DMS79 treated with DMSO at 0.1 percent for 48 hours (cell line): ENCODE data around the gene MLEC.
A peak's percentile ranks its signal among the peaks of the same experiment; 100 is the strongest.

Experiments used
- DNase-seq: peaks from one replicate; lab custom pipeline; 2025; lab: John Stamatoyannopoulos, UW

Gene MLEC

GRCh38 chr12:120693848-120694247 is 6.9 kb downstream of the MLEC start:
- DNase-seq: no peak

GRCh38 chr12:120696626-120697025 is 9.7 kb downstream of the MLEC start:
- DNase-seq: peak; percentile 48

GRCh38 chr12:120697344-120697743 is 10.4 kb downstream of the MLEC start:
- no peak for DNase-seq

- no peak for DNase-seq
Measured at GRCh38 chr12:120698665-120699064, 11.7 kb downstream of the MLEC start.

- DNase-seq: no peak
Measured at GRCh38 chr12:120699553-120699952, 12.6 kb downstream of the MLEC start.

- DNase-seq: no peak
Measured at GRCh38 chr12:120700886-120701285, 13.9 kb downstream of the MLEC start.

GRCh38 chr12:120702637-120703036 is 15.7 kb downstream of the MLEC start:
- no peak for DNase-seq

GRCh38 chr12:120703311-120703942 is 16.5 kb downstream of the MLEC start:
- no peak for DNase-seq

GRCh38 chr12:120705618-120706017 is 18.7 kb downstream of the MLEC start:
- no peak for DNase-seq

GRCh38 chr12:120706029-120706428 is 19.1 kb downstream of the MLEC start:
- DNase-seq: no peak

GRCh38 chr12:120708651-120709050 is 21.7 kb downstream of the MLEC start:
- DNase-seq: no peak

- peak; percentile 53 for DNase-seq
Measured at GRCh38 chr12:120710031-120710804, 23.3 kb downstream of the MLEC start, which contains the start of gene UNC119B. UNC119B (plus strand) TSS chr12:120710458; CDS start chr12:120710475, 17 bp downstream.

- no peak for DNase-seq
Measured at GRCh38 chr12:120710805-120711296, 23.9 kb downstream of the MLEC start.

- no peak for DNase-seq
Measured at GRCh38 chr12:120711411-120711810, 24.5 kb downstream of the MLEC start.

GRCh38 chr12:120712610-120713009 is 25.7 kb downstream of the MLEC start:
- no peak for DNase-seq

- DNase-seq: peak; percentile 70
Measured at GRCh38 chr12:120713861-120714482, 27.0 kb downstream of the MLEC start.

- no peak for DNase-seq
Measured at GRCh38 chr12:120718055-120718454, 31.1 kb downstream of the MLEC start.

GRCh38 chr12:120719072-120719471 is 32.1 kb downstream of the MLEC start:
- no peak for DNase-seq

- no peak for DNase-seq
Measured at GRCh38 chr12:120719496-120720233, 32.7 kb downstream of the MLEC start.

GRCh38 chr12:120720234-120720986 is 33.5 kb downstream of the MLEC start:
- no peak for DNase-seq
